ENCODE data around the gene SOD2. TPM values are rescaled to one million over a fixed set of nuclear protein-coding genes. Genes with fewer than 3 reads are reported as not detected.
"Not testable (repeated sequence)": the region's sequence is repeated elsewhere in the genome, so short reads cannot be mapped to it uniquely, and the experiment has no call there.

SOD2 gene
- polyA plus RNA-seq, 1 donor from 2014 or later = 137 TPM

DNA sequence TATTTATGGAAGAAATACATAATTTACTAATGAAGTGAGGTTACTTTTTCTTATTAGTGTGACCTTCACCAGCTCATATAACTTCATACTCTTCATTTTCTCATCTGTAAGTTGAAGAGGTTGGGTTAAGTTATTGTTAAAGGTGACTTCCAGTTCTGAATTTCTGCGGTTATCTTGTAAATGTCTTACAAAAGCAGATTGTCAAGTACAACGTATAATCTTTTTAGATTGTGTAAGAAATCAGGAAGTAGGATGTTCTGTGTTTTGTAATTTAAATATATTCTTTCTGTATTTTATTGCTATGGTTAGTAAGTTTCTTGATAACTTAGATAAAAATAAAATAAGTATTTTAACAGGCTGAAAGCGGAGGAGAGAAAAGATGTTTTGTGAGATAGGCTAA, 46.3 kb upstream of the SOD2 start:
- Histone ChIP-seq H4K20me1 (ENCODE audit: insufficient read depth) (peaks cover 12% of the 10 kb centered on the region), H3K27ac (ENCODE audit: low read length) (no peak overlapping the region), H3K36me3 (ENCODE audit: insufficient read depth, low read length) (peaks cover 12% of the 10 kb centered on the region)

DNA sequence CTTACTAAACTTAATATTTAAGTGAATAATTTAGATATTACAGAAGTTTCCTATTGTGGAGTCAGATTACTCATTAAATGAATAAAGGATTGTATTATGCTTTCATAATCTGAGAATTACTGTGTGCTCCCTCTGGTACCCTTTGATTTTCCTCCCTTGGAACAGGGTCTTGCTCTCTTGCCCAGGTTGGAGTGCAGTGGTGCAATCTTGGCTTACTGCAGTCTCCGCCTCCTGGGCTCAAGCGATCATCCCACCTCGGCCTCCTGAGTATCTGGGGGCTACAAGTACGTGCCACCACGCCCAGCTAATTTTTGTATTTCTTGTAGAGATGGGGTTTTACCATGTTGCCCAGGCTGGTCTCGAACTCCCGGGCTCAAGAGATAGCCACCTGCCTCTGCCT, 43.9 kb upstream of the SOD2 start:
- no peak overlapping the region for H3K27ac ChIP-seq (ENCODE audit: low read length)
- peaks cover under 1% of the 10 kb centered on the region for H3K36me3 ChIP-seq (ENCODE audit: insufficient read depth, low read length)
- no peaks in the 10 kb centered on the region for H3F3A ChIP-seq (ENCODE audit: insufficient read depth, low read length, poor library complexity, severe bottlenecking)
- no peaks in the 10 kb centered on the region for H3K9me3 ChIP-seq (ENCODE audit: low read length)
- TF ChIP-seq, protein P1, sequence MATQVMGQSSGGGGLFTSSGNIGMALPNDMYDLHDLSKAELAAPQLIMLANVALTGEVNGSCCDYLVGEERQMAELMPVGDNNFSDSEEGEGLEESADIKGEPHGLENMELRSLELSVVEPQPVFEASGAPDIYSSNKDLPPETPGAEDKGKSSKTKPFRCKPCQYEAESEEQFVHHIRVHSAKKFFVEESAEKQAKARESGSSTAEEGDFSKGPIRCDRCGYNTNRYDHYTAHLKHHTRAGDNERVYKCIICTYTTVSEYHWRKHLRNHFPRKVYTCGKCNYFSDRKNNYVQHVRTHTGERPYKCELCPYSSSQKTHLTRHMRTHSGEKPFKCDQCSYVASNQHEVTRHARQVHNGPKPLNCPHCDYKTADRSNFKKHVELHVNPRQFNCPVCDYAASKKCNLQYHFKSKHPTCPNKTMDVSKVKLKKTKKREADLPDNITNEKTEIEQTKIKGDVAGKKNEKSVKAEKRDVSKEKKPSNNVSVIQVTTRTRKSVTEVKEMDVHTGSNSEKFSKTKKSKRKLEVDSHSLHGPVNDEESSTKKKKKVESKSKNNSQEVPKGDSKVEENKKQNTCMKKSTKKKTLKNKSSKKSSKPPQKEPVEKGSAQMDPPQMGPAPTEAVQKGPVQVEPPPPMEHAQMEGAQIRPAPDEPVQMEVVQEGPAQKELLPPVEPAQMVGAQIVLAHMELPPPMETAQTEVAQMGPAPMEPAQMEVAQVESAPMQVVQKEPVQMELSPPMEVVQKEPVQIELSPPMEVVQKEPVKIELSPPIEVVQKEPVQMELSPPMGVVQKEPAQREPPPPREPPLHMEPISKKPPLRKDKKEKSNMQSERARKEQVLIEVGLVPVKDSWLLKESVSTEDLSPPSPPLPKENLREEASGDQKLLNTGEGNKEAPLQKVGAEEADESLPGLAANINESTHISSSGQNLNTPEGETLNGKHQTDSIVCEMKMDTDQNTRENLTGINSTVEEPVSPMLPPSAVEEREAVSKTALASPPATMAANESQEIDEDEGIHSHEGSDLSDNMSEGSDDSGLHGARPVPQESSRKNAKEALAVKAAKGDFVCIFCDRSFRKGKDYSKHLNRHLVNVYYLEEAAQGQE (IDR thresholded peaks at IDR 0.05; ENCODE audit: borderline replicate concordance) = no peak
- no peak for TF ChIP-seq EZH2 (IDR thresholded peaks at IDR 0.05; ENCODE audit: borderline replicate concordance, insufficient read depth, low read length, poor library complexity, severe bottlenecking)
- TF ChIP-seq CTCF (IDR thresholded peaks at IDR 0.05; ENCODE audit: poor library complexity, severe bottlenecking) = no peak
- TF ChIP-seq POLR2AphosphoS5 (IDR thresholded peaks at IDR 0.05) = no peak
- no peak for TF ChIP-seq MXI1 (conservative IDR thresholded peaks at IDR 0.05; ENCODE audit: poor library complexity, severe bottlenecking)
- TF ChIP-seq EP300 (conservative IDR thresholded peaks at IDR 0.05; ENCODE audit: poor library complexity, severe bottlenecking) = no peak
- TF ChIP-seq RAD21 (conservative IDR thresholded peaks at IDR 0.05) = no peak
- TF ChIP-seq TAF1 (IDR thresholded peaks at IDR 0.05; ENCODE audit: low read depth) = no peak
- no peak for TF ChIP-seq SMC3 (conservative IDR thresholded peaks at IDR 0.05; ENCODE audit: poor library complexity)
- no peak overlapping the region for H3K4me3 ChIP-seq (ENCODE audit: low read length)
- no peaks in the 10 kb centered on the region for H3K9me2 ChIP-seq (ENCODE audit: insufficient read depth, low read length)
- peaks cover 84% of the 10 kb centered on the region for H3K79me2 ChIP-seq (replicated peaks; ENCODE audit: insufficient read depth, low read length)
- peaks cover 15% of the 10 kb centered on the region for H4K20me1 ChIP-seq (ENCODE audit: insufficient read depth)
- H3K9ac ChIP-seq (ENCODE audit: low read length) = no peak overlapping the region
- no peak overlapping the region for H3K4me2 ChIP-seq (ENCODE audit: low read length)
- H2AFZ ChIP-seq (ENCODE audit: low read depth, low read length) = no peak overlapping the region
- H3K27me3 ChIP-seq (ENCODE audit: insufficient read depth, low read depth, low read length) = no peaks in the 10 kb centered on the region

More for the DNA sequence above, 46.3 kb upstream of the SOD2 start:
- no peaks in the 10 kb centered on the region for H3K9me3 ChIP-seq (ENCODE audit: low read length)
- no peak overlapping the region for H3K9ac ChIP-seq (ENCODE audit: low read length)
- no peaks in the 10 kb centered on the region for H3K9me2 ChIP-seq (ENCODE audit: insufficient read depth, low read length)
- H3K4me2 ChIP-seq (ENCODE audit: low read length) = no peak overlapping the region
- no peaks in the 10 kb centered on the region for H3K27me3 ChIP-seq (ENCODE audit: insufficient read depth, low read depth, low read length)
- TF ChIP-seq EZH2 (IDR thresholded peaks at IDR 0.05; ENCODE audit: borderline replicate concordance, insufficient read depth, low read length, poor library complexity, severe bottlenecking) = no peak
- no peak for TF ChIP-seq TAF1 (IDR thresholded peaks at IDR 0.05; ENCODE audit: low read depth)
- TF ChIP-seq SMC3 (conservative IDR thresholded peaks at IDR 0.05; ENCODE audit: poor library complexity) = no peak
- no peak for TF ChIP-seq RAD21 (conservative IDR thresholded peaks at IDR 0.05)
- TF ChIP-seq POLR2AphosphoS5 (IDR thresholded peaks at IDR 0.05) = no peak
- TF ChIP-seq MXI1 (conservative IDR thresholded peaks at IDR 0.05; ENCODE audit: poor library complexity, severe bottlenecking) = no peak
- TF ChIP-seq CTCF (IDR thresholded peaks at IDR 0.05; ENCODE audit: poor library complexity, severe bottlenecking) = no peak
- TF ChIP-seq, protein P1 (IDR thresholded peaks at IDR 0.05; ENCODE audit: borderline replicate concordance) = no peak
- no peaks in the 10 kb centered on the region for H3F3A ChIP-seq (ENCODE audit: insufficient read depth, low read length, poor library complexity, severe bottlenecking)
- peaks cover 61% of the 10 kb centered on the region for H3K79me2 ChIP-seq (replicated peaks; ENCODE audit: insufficient read depth, low read length)
- no peak overlapping the region for H2AFZ ChIP-seq (ENCODE audit: low read depth, low read length)
- no peak overlapping the region for H3K4me3 ChIP-seq (ENCODE audit: low read length)

- H3K9me3 ChIP-seq (ENCODE audit: low read length); H2AFZ ChIP-seq (ENCODE audit: low read depth, low read length); H3K4me3 ChIP-seq (ENCODE audit: low read length); H3K9ac ChIP-seq (ENCODE audit: low read length); H3K27ac ChIP-seq (ENCODE audit: low read length); H3K36me3 ChIP-seq (ENCODE audit: insufficient read depth, low read length); H3F3A ChIP-seq (ENCODE audit: insufficient read depth, low read length, poor library complexity, severe bottlenecking); H3K27me3 ChIP-seq (ENCODE audit: insufficient read depth, low read depth, low read length); H3K4me2 ChIP-seq (ENCODE audit: low read length); H3K9me2 ChIP-seq (ENCODE audit: insufficient read depth, low read length): not testable (repeated sequence)
- Histone ChIP-seq H4K20me1 (ENCODE audit: insufficient read depth) (peaks cover 30% of the 10 kb centered on the region), H3K79me2 (replicated peaks; ENCODE audit: insufficient read depth, low read length) (peaks cover 99% of the 10 kb centered on the region)
Observed at GRCh38 chr6:159733395-159733794, 40.4 kb upstream of the SOD2 start.

Data from neural cell (in vitro differentiated cells).